GM23248 (cell line): ENCODE measurements around the gene MN1.

Experiments
- EZH2 ChIP-seq: fragments of 200-600 bp; sonication (generic); IDR thresholded peaks from 2 replicates; pipeline ENCODE4 v1.6.1; 2018; ENCODE audit warnings: antibody characterized with exemption, mild to moderate bottlenecking; ENCODE audit not compliant: insufficient read depth, poor library complexity, severe bottlenecking
- EZH2phosphoT487 ChIP-seq: fragments of 200-600 bp; sonication (generic); IDR thresholded peaks from 2 replicates; pipeline ENCODE4 v1.6.1; 2018; ENCODE audit warnings: antibody characterized with exemption, moderate library complexity, mild to moderate bottlenecking, low read depth; ENCODE audit not compliant: insufficient read depth

DNA sequence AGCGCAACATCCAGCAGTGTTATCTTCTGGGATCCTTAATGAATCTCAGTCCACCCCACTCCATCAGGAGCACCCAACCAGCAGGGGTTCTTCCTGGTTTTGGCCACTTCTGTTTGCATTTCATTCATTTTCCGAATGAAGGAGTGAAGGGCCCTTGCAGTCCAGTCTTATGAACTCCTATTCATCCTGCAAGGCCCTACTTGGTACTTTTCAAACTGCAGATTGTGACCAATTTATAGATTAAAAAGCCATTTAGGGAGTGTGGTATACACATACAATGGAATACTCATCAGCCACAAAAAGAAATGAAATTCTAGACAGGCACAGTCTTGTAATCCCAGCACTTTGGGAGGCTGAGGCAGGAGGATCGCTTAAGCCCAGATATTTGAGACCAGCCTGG lies 10.2 kb upstream of the MN1 start:
- no peak for TF ChIP-seq EZH2
- TF ChIP-seq EZH2phosphoT487: no peak
